Brain pericyte (primary cell): ENCODE results near the gene DLX6.

Experiments
- DNase-seq: peaks from one replicate; pipeline ENCODE4 v3.0.0-alpha.2; 2012; ENCODE audit warnings: low read depth, low spot score

The DLX6 gene

GRCh38 chr7:97011104-97011503 is 5.8 kb downstream of the DLX6 start:
- no peak for DNase-seq

DNA sequence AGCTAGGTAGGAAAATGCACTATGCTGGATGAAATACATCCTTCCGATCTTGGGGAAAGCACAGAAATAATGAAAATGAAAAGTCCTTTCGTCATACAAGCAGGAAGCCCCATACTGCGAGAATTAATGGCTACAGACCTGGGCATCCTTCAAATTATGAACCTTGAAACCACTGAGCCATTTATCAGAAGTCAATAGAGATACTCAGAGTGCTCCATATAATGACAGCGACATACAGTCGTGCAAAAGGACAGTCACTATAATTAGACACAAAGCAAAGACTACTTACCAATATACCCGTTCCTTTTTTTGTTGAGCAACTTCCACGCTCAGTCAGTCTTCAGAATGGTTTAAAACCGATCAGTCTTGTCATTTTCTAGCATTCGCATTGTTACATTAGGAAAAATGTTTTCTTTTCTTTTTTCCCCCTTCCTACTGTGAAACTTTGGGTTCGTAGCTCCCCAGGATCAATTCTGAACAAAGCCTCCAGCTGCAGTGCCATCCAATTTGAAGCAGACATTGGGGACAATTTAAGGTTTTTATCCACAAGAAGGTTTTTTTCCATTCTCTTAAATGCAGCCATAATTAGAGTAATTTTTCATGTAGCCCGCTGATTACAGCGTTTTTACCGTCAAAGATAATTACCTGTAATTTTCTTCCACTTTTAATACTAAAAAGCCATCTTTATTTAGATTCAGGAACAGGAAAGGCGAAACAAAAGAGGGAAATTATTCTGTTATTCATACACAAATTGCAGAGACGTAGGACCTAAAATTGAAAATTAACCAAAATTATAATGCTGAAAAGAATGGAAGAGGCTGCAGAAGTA is 6.4 kb downstream of the DLX6 start:
- DNase-seq = no peak

DNA sequence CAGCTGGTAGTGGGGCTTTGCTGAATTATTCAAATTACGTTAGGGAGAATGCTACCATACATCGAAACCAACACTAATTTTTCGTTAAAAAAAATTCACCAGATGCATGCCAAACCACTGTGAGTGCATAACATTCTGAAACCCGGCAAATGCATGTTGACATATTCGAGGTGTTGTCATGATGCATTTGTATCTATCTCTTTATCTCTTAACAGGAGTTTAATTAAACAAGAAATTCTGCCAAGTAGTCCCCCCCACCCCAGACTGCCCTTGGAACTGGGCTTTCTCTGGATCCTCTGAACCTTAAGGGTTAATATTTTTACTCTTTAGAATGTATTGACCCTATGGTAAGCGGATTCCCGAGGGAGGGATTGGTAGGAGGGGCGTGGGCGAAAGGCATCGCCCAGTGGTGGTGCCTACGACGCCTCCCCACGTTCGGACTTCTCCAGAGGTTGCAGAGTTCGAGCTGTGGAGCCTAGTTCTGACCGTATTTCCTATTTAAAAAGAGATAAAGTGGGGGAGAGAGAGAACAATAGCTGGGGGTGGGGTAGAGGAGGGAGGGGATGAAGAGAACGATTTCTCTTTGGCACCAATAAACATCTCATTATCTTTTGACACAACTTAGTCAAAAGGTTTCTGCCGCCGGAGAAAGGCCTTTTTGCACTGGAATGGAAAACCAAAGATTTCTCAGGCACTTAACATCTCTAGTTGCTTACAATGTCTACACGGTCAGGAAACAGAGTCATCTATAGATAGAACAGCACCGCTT is 7.2 kb downstream of the DLX6 start:
- DNase-seq = no peak

DNA sequence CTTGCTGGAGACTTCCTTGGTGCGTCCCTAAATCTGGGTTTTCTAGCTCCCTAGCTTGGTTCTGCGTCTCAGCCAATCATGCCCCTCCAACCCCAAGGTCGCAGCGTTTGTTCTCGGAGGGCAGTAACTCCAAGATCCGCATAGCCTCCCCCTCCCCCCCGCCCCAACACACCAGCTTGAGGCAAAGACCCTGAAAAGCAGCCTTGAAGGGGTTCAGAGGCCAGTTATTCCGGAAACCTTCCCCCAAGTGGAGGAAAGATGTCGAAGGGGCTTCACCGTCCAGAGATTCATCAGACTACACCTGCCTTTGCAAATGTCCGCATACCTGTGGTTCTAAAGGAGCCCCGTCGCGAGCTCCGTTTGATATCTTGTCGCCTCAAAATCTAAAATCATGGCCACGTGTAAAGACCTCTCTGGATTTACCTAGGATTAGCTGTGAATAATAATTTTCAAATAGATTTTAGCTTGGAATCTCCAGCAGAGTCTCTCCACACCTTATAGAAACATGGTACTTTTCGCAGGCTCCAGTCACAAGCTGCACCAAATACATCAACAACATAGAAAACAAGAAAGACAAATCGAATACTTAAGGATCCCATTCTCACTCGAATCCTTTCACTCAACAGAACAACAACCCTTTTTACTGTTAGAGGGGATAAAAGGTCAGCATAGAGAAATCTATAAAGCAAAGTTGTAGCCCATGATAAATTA is 7.9 kb downstream of the DLX6 start:
- no peak for DNase-seq

- DNase-seq = no peak
Measured at GRCh38 chr7:97013845-97014134, 8.4 kb downstream of the DLX6 start.

DNA sequence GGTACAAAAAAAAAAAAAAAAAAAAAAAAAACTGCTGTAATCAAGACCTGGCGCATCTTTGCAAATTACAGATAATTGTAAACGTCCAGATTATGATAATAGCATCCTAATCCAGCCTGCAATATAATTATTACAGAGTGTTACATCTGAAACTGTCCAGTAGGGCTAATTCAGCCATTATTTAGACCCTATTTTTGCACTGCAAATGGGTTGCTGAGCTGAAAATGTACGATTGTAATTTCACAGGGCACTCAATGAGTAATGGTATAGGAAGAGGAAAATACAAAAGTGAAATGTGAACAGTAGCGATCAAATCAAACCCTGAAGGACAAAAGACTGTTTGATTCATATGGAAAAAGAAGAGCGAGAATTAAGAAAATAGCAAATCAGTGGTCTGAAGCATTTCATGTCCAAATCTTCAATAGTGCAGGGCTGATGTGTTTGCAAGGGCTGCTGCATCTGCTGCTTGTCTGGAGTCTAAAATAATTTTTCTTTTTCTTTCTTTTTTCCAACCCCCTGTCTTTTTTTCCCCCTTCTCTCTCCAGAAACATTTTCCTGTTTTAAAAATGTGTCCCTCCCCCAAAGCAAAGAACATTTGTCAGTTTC is 8.9 kb downstream of the DLX6 start:
- no peak for DNase-seq

GRCh38 chr7:97015279-97015678 is 9.9 kb downstream of the DLX6 start:
- DNase-seq = no peak

- no peak for DNase-seq
Measured at GRCh38 chr7:97015756-97016380, 10.5 kb downstream of the DLX6 start.

GRCh38 chr7:97016381-97017191 is 11.2 kb downstream of the DLX6 start:
- no peak for DNase-seq

- DNase-seq = no peak
Measured at GRCh38 chr7:97017192-97018125, 12.1 kb downstream of the DLX6 start.

GRCh38 chr7:97018126-97018601 is 12.8 kb downstream of the DLX6 start:
- DNase-seq = no peak

DNA sequence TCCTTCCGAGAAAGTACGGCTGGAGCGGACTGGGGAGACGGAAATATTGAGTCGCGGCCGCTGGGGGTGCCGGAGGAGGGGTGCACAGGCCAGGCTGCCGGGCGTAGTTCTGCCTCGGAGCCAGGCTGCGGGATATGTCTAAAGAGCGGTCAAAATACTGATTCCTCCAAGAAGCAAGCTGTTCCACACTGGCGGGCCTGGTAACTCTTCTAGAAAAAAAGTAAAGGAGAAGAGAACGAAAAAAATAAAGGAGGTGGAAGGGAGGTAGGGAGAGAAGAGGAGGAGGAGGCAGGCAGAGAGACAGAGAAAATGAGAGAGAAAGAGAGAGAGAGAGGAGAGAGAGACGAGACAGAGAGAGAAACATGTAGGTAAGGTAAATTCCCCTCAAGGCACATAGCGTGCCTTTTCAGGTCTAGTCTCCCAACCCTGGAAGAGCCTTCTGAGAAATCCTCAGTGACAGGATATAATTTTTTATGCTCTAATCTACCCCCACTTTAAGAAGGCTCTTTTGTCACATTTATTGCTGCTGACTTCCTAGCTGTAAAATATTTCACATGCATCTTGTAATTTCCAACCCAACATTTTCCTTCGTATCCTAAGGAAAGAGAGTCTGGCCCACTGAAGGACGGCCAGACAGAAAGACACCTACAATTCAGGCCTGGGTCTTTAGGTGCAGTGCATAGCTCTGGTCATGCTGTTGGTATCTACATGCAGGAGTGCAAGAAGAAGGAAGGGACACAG is 13.6 kb downstream of the DLX6 start:
- DNase-seq = no peak

DNA sequence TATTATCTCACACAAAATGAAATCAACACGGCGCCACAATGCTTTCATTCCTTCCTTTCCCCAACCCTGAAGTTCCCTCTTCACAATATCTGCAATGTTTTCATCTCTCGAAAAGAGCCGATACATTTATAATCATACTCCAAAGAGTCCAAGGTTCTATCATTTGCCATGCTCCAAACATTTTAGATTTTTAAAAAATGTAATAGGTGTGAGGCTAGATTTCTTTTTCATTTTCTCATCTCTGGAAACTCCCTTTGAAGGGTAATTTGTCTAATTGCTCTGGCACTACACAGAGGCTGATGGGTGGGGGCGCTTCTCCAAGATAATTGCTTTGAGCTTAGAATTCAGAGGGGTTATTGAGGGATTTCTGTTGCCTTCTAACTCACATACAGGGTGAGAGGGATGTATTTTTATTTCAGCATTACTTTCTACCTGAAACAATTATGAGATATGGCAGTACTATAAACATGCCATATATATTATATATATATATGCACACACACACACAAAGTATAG is 14.4 kb downstream of the DLX6 start:
- no peak for DNase-seq

- no peak for DNase-seq
Measured at GRCh38 chr7:97020601-97020995, 15.2 kb downstream of the DLX6 start.

- DNase-seq = no peak
Measured at GRCh38 chr7:97020996-97021746, 15.8 kb downstream of the DLX6 start.

DNA sequence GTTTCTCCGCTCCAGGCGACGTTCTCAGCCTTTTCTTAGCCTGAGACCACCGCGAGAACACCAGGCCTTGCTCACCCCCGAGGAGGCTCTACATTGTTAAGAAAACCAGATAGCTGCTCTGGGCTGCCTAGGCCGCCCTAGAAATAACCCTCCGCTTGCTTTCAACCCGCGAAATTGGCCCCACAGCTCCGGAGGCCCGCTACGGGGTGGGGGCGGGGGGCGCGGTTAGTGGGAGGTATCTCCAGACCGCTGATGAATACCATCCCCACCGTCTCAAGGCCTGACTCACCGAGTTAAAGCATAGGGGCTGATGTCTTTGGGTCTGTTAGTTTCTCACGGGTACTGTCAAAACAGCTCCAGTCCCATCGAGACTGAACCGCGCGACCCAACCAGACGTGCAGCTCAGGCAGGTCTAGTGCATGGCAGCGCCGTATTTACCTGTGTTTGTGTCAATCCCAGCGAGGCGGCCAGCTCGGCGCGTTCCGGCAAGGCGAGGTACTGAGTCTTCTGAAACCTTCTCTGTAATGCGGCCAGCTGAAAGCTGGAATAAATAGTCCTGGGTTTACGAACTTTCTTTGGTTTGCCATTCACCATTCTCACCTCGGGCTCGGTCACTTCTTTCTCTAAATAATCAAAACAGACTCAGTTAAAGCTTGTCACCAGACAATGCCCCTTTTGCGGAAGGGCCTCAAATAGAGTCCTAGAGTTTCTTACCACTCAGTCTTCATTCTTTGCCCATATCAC is 16.6 kb downstream of the DLX6 start:
- DNase-seq = no peak
